ENCODE results near the gene CPHXL.

The CPHXL gene

GRCh38 chr16:75710344-75710743 is 15.9 kb downstream of the CPHXL start:
- no peak overlapping the region for H3K4me3 ChIP-seq (ENCODE audit: low read length)
- no peak for DNase-seq (ENCODE audit: low read depth, low spot score)

- H3K4me3 ChIP-seq (ENCODE audit: low read length) = no peak overlapping the region
- DNase-seq (ENCODE audit: low read depth, low spot score) = no peak
These were observed 23.0 kb downstream of the CPHXL start for GRCh38 chr16:75703306-75703705.

GRCh38 chr16:75702242-75702641 is 24.0 kb downstream of the CPHXL start:
- DNase-seq (ENCODE audit: low read depth, low spot score) = no peak
- H3K4me3 ChIP-seq (ENCODE audit: low read length) = no peak overlapping the region

- H3K4me3 ChIP-seq (ENCODE audit: low read length) = no peak within 1 kb of the TSS
- DNase-seq (ENCODE audit: low read depth, low spot score) = no peak
These were observed 24.9 kb downstream of the CPHXL start, which contains the start of gene DUXB for GRCh38 chr16:75701361-75701760. Gene DUXB (minus strand): TSS chr16:75701461. CDS start chr16:75701418, 43 bp downstream.

GRCh38 chr16:75697571-75697970 is 28.7 kb downstream of the CPHXL start:
- DNase-seq (ENCODE audit: low read depth, low spot score) = no peak

GRCh38 chr16:75695708-75696107 is 30.6 kb downstream of the CPHXL start:
- no peak overlapping the region for H3K4me3 ChIP-seq (ENCODE audit: low read length)
- peak; percentile 35 for DNase-seq (ENCODE audit: low read depth, low spot score)

More at GRCh38 chr16:75697571-75697970, 28.7 kb downstream of the CPHXL start:
- no peak overlapping the region for H3K4me3 ChIP-seq (ENCODE audit: low read length)

GRCh38 chr16:75687361-75687760 is 38.9 kb downstream of the CPHXL start:
- DNase-seq (ENCODE audit: low read depth, low spot score) = no peak
- no peak overlapping the region for H3K4me3 ChIP-seq (ENCODE audit: low read length)

- no peak overlapping the region for H3K4me3 ChIP-seq (ENCODE audit: low read length)
- DNase-seq (ENCODE audit: low read depth, low spot score) = no peak
These were observed 44.0 kb downstream of the CPHXL start for GRCh38 chr16:75682308-75682707.

GRCh38 chr16:75679366-75679765 is 46.9 kb downstream of the CPHXL start:
- DNase-seq (ENCODE audit: low read depth, low spot score) = no peak
- H3K4me3 ChIP-seq (ENCODE audit: low read length) = no peak overlapping the region

- no peak within 1 kb of the TSS for H3K4me3 ChIP-seq (ENCODE audit: low read length)
- DNase-seq (ENCODE audit: low read depth, low spot score) = no peak
These were observed 49.4 kb downstream of the CPHXL start, which contains the start of gene CPHXL2 for GRCh38 chr16:75676909-75677308. Gene CPHXL2 (minus strand): TSS chr16:75677009. CDS start chr16:75676999, 10 bp downstream.

- no peak for DNase-seq (ENCODE audit: low read depth, low spot score)
- no peak overlapping the region for H3K4me3 ChIP-seq (ENCODE audit: low read length)
These were observed 58.8 kb downstream of the CPHXL start for GRCh38 chr16:75667503-75667902.
